NOMO-1 treated with dmso at 0.1 percent for 144 hours (cell line): ENCODE measurements around the gene EXOC7.

ENCODE experiments used
- DNase-seq: peaks from one replicate; lab custom pipeline; 2025; ENCODE audit not compliant: unreplicated experiment; lab: John Stamatoyannopoulos, UW

EXOC7 gene

GRCh38 chr17:76138896-76139752, 35.5 kb upstream of the EXOC7 start:
- DNase-seq = no peak

- no peak for DNase-seq
Observed at GRCh38 chr17:76138234-76138895, 34.8 kb upstream of the EXOC7 start.

GRCh38 chr17:76137351-76138233, 34.0 kb upstream of the EXOC7 start:
- DNase-seq = no peak

GRCh38 chr17:76137001-76137350, 33.4 kb upstream of the EXOC7 start:
- DNase-seq = no peak

- no peak for DNase-seq
Observed at GRCh38 chr17:76136276-76137000, 32.9 kb upstream of the EXOC7 start.

- DNase-seq = no peak
Observed at GRCh38 chr17:76135810-76136188, 32.2 kb upstream of the EXOC7 start.

- no peak for DNase-seq
Observed at GRCh38 chr17:76134911-76135809, 31.6 kb upstream of the EXOC7 start.

- no peak for DNase-seq
Observed at GRCh38 chr17:76132574-76133338, 29.2 kb upstream of the EXOC7 start.

- no peak for DNase-seq
Observed at GRCh38 chr17:76131692-76132573, 28.3 kb upstream of the EXOC7 start.

- DNase-seq = no peak
Observed at GRCh38 chr17:76131051-76131691, 27.6 kb upstream of the EXOC7 start.

- DNase-seq = no peak
Observed at GRCh38 chr17:76130473-76130872, 26.9 kb upstream of the EXOC7 start.

GRCh38 chr17:76125922-76126321, 22.3 kb upstream of the EXOC7 start:
- DNase-seq = no peak

- DNase-seq = no peak
Observed at GRCh38 chr17:76125391-76125675, 21.7 kb upstream of the EXOC7 start.

- no peak for DNase-seq
Observed at GRCh38 chr17:76124582-76125390, 21.2 kb upstream of the EXOC7 start.

- no peak for DNase-seq
Observed at GRCh38 chr17:76123749-76124581, 20.4 kb upstream of the EXOC7 start.

- no peak for DNase-seq
Observed at GRCh38 chr17:76123191-76123499, 19.6 kb upstream of the EXOC7 start.
